K562 (cell line): Measurements from ENCODE around the gene DOCK3. TPM values are rescaled to one million over a fixed set of nuclear protein-coding genes. Genes with fewer than 3 reads are reported as not detected.

ENCODE experiments used
- CTCF ChIP-seq, 3 experiments: IDR thresholded peaks in 2 of 3; conservative IDR thresholded peaks in 1 of 3; 2 replicates each; pipeline ENCODE4 v1.5.1; 2011 to 2012; ENCODE audit warnings: low read length in 3 of 3, mild to moderate bottlenecking in 3 of 3, control low read depth in 2 of 3, improper control_type of control experiment in 1 of 3, inconsistent platforms in 1 of 3, low read depth in 1 of 3, mixed read lengths in 1 of 3, moderate library complexity in 1 of 3; ENCODE audit not compliant: insufficient read depth in 2 of 3
- EGR1 ChIP-seq: fragments of 450-650 bp; conservative IDR thresholded peaks from 2 replicates; pipeline ENCODE4 v1.6.1; 2017; ENCODE audit warnings: mild to moderate bottlenecking
- ETV1 ChIP-seq: fragments of 450-650 bp; conservative IDR thresholded peaks from 2 replicates; pipeline ENCODE4 v1.6.1; 2016; ENCODE audit warnings: missing genetic modification characterization, control low read depth, low read depth, missing compliant biosample characterization
- GABPA ChIP-seq: fragments of 200-800 bp; sonication (Bioruptor generic); conservative IDR thresholded peaks from 2 replicates; pipeline ENCODE4 v1.6.1; 2016; ENCODE audit warnings: low read depth, missing genetic modification characterization, missing compliant biosample characterization
- GATA2 ChIP-seq: sonication (generic); formaldehyde crosslinking; IDR thresholded peaks from 2 replicates; pipeline ENCODE4 v1.4.0; 2020; ENCODE audit warnings: mild to moderate bottlenecking, missing genetic modification reagents
- MAZ ChIP-seq, 2 experiments: fragments of 450-650 bp in 1 of 2; sonication (generic) in 1 of 2; formaldehyde crosslinking; IDR thresholded peaks in 1 of 2; conservative IDR thresholded peaks in 1 of 2; 2 replicates each; pipeline versions ENCODE4 v1.4.0 to v1.5.0; 2020; ENCODE audit warnings: mild to moderate bottlenecking in 1 of 2, missing genetic modification reagents in 1 of 2
- NFIX ChIP-seq: fragments of 250-450 bp; sonication (Bioruptor Pico); IDR thresholded peaks from 2 replicates; pipeline ENCODE4 v1.4.0; 2020; ENCODE audit warnings: low read depth, mild to moderate bottlenecking, moderate library complexity
- NR2C2 ChIP-seq, 2 experiments: fragments of 200-800 bp in 1 of 2; sonication (Bioruptor generic) in 1 of 2; sonication (generic) in 1 of 2; formaldehyde crosslinking in 1 of 2; IDR thresholded peaks; 2 replicates each; pipeline versions ENCODE4 v1.6.1 to v1.8.0; 2016 to 2022; ENCODE audit warnings: mild to moderate bottlenecking in 1 of 2, missing compliant biosample characterization in 1 of 2, missing genetic modification characterization in 1 of 2, missing genetic modification reagents in 1 of 2
- RAD21 ChIP-seq, 2 experiments: fragments of 250-450 bp in 1 of 2; fragments of 450-650 bp in 1 of 2; sonication (Bioruptor Pico) in 1 of 2; formaldehyde crosslinking in 1 of 2; IDR thresholded peaks in 1 of 2; conservative IDR thresholded peaks in 1 of 2; 2 replicates each; pipeline versions ENCODE4 v1.4.0 to v1.8.0; 2020 to 2022; ENCODE audit warnings: mild to moderate bottlenecking in 2 of 2, moderate library complexity in 1 of 2
- RBM17 ChIP-seq: fragments of 200-400 bp; formaldehyde crosslinking; IDR thresholded peaks from 2 replicates; pipeline ENCODE4 v1.6.1; 2017; ENCODE audit warnings: low read depth, mild to moderate bottlenecking, low read length, borderline replicate concordance
- SREBF2 ChIP-seq: sonication (generic); formaldehyde crosslinking; IDR thresholded peaks from 2 replicates; pipeline ENCODE4 v1.4.0; 2020; ENCODE audit warnings: mild to moderate bottlenecking, missing genetic modification reagents
- TSC22D4 ChIP-seq: fragments of 450-650 bp; IDR thresholded peaks from 2 replicates; pipeline ENCODE4 v1.6.1; 2016; ENCODE audit warnings: missing genetic modification characterization, missing biosample characterization, control low read depth
- ZNF143 ChIP-seq: sonication (generic); formaldehyde crosslinking; IDR thresholded peaks from 2 replicates; pipeline ENCODE4 v1.9.0; 2022; ENCODE audit warnings: mild to moderate bottlenecking, missing genetic modification reagents
- ZNF3 ChIP-seq: fragments of 250-450 bp; sonication (Bioruptor Pico); IDR thresholded peaks from 2 replicates; pipeline ENCODE4 v1.5.0; 2021; ENCODE audit warnings: mild to moderate bottlenecking, moderate library complexity
- polyA plus RNA-seq, 8 experiments: library from polyadenylated mRNA; depleted of rRNA in 4 of 8; stranded (reverse) in 5 of 8; unstranded in 3 of 8; fragments of >200 nt; fragmentation: Nextera tagmentation in 2 of 8; fragmentation: Illumina TruSeq in 1 of 8; extraction: Ambion mirVana in 2 of 8; extraction: Trizol in 1 of 8; gene quantifications; 2 replicates each; pipeline versions ENCODE4 v1.2.1 to v1.2.3, GENCODE V29; 2011 to 2014; ENCODE audit warnings: inconsistent platforms in 1 of 8, missing spikeins in 1 of 8
- total RNA-seq, 7 experiments: library from RNA; depleted of rRNA in 6 of 7; stranded (reverse); fragments of >200 nt in 6 of 7; fragmentation: Illumina TruSeq in 2 of 7; extraction: Trizol in 2 of 7; gene quantifications; 2 replicates each; pipeline versions ENCODE4 v1.2.1 to v1.2.3, GENCODE V29; 2011 to 2021; ENCODE audit warnings: low replicate concordance in 1 of 7
- TF ChIP-seq, protein P1 (sequence below): fragments of 450-650 bp; IDR thresholded peaks from 2 replicates; pipeline ENCODE4 v1.6.1; 2016
- TF ChIP-seq, protein P2 (sequence below), 2 experiments: IDR thresholded peaks in 1 of 2; conservative IDR thresholded peaks in 1 of 2; 2 replicates each; pipeline ENCODE4 v1.6.1; 2016; ENCODE audit warnings: low read depth in 2 of 2, mild to moderate bottlenecking in 1 of 2, missing compliant biosample characterization in 1 of 2, missing genetic modification characterization in 1 of 2, moderate library complexity in 1 of 2

The DOCK3 gene
- total and polyA plus RNA-seq, 9 of the 15 experiments (the other 6 are each of a cell fraction or from before 2014, with no cell fraction given), result under 0.01 to 0.03 (median 0.01) TPM; not detected in 4

GRCh38 chr3:50632450-50632849, 42.3 kb upstream of the DOCK3 start (continued):
- TF ChIP-seq MAZ (CRISPR knock-in tag; conservative IDR thresholded peaks at IDR 0.05 in 1 of 2, IDR thresholded peaks at IDR 0.05 in 1 of 2) (no peak), NR2C2 (CRISPR knock-in tag; IDR thresholded peaks at IDR 0.05) (no peak), NR2C2 (tag; IDR thresholded peaks at IDR 0.05) (peak; percentile 61; the same call in 1 of the 2 replicates), RAD21 (CRISPR knock-in tag; conservative IDR thresholded peaks at IDR 0.05 in 1 of 2, IDR thresholded peaks at IDR 0.05 in 1 of 2) (peak in 1 of 2 experiments; percentile 18; a peak in 1 of 4 replicates), ZNF3 (CRISPR knock-in tag) (no peak), CTCF (IDR thresholded peaks at IDR 0.05 in 2 of 3, conservative IDR thresholded peaks at IDR 0.05 in 1 of 3; ENCODE audit: insufficient read depth in 2 of 3, low read depth in 1 of 3, low read length in 3 of 3) (peak in 1 of 3 experiments; percentile 18; a peak in 1 of 6 replicates), GABPA (tag) (peak; percentile 27; the same call in 1 of the 2 replicates), EGR1 (peak; percentile 20; the same call in 1 of the 2 replicates), RBM17 (no peak), ETV1 (peak; percentile 37; the same call in 1 of the 2 replicates), TSC22D4 (tag) (no peak), GATA2 (0 out of 2 replicates have a peak, but pooled peaks have one; percentile 35), ZNF143 (no peak), SREBF2 (CRISPR knock-in tag) (no peak), NFIX (no peak)
- TF ChIP-seq, protein P1, sequence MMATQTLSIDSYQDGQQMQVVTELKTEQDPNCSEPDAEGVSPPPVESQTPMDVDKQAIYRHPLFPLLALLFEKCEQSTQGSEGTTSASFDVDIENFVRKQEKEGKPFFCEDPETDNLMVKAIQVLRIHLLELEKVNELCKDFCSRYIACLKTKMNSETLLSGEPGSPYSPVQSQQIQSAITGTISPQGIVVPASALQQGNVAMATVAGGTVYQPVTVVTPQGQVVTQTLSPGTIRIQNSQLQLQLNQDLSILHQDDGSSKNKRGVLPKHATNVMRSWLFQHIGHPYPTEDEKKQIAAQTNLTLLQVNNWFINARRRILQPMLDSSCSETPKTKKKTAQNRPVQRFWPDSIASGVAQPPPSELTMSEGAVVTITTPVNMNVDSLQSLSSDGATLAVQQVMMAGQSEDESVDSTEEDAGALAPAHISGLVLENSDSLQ, result peak; percentile 64
- TF ChIP-seq, protein P2, sequence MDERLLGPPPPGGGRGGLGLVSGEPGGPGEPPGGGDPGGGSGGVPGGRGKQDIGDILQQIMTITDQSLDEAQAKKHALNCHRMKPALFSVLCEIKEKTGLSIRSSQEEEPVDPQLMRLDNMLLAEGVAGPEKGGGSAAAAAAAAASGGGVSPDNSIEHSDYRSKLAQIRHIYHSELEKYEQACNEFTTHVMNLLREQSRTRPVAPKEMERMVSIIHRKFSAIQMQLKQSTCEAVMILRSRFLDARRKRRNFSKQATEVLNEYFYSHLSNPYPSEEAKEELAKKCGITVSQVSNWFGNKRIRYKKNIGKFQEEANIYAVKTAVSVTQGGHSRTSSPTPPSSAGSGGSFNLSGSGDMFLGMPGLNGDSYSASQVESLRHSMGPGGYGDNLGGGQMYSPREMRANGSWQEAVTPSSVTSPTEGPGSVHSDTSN (CRISPR knock-in tag; IDR thresholded peaks at IDR 0.05; ENCODE audit: low read depth), result no peak
- TF ChIP-seq, protein P2 (tag; conservative IDR thresholded peaks at IDR 0.05; ENCODE audit: low read depth), result peak; percentile 82
- TF ChIP-seq, all 486 proteins: peak for 11
